Measurements from ENCODE around the gene AMIGO1. TPM values are rescaled to one million over a fixed set of nuclear protein-coding genes. Genes with fewer than 3 reads are reported as not detected.

The AMIGO1 gene, protein sequence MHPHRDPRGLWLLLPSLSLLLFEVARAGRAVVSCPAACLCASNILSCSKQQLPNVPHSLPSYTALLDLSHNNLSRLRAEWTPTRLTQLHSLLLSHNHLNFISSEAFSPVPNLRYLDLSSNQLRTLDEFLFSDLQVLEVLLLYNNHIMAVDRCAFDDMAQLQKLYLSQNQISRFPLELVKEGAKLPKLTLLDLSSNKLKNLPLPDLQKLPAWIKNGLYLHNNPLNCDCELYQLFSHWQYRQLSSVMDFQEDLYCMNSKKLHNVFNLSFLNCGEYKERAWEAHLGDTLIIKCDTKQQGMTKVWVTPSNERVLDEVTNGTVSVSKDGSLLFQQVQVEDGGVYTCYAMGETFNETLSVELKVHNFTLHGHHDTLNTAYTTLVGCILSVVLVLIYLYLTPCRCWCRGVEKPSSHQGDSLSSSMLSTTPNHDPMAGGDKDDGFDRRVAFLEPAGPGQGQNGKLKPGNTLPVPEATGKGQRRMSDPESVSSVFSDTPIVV
- 0.36 and 1.6 TPM in 2 replicates for total RNA-seq

DNA sequence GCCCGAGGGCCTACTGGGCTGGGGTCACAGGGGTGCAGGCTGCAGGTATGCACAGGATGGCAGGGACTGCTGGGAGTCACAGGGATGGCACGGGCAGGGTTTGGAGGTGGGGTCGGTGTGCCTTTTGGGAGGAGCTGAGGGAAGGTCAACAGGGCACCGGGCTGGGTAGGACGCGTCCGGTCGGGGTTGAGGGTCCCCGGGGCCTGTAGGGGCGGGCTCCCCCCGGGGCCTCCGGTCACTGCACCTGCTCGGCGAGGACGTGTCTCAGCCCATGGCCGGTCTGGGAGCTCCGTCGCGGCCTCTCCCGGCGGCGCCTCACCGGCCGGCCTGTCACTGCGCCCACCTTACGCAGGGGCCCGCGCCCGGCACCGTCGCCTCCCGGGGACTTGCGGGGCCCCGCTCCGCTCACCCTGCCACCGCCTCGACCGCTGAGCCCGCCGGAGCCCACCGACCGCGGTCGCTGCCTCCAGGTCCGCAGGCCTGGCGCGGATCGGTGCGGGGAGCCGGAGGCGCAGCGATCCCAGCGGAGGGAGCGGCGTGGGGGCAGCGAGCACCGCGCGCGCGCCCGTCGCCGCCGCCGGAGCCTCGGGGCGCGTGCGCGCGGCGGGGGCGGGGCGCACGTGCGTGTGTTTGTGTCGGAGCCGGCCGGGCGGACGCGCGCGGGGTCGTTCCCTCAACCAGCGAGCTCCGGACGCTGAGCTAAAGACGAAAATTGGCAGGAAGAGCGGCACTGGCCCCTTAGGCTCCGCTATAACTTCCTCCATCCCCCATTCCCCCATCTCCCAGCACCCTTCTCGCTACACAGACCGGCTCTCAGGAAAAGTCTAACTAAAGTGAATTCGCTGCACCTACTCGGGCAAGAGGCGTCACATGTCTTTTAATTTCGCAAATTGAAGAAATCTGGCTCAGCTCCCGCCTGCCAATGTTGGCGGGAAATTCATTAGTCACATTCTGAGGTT lies at the start of gene AMIGO1:
AMIGO1 (minus strand) TSS at position 552 of the 959 bp plus-strand sequence. CDS start 815 bp downstream, outside the sequence.

DNA sequence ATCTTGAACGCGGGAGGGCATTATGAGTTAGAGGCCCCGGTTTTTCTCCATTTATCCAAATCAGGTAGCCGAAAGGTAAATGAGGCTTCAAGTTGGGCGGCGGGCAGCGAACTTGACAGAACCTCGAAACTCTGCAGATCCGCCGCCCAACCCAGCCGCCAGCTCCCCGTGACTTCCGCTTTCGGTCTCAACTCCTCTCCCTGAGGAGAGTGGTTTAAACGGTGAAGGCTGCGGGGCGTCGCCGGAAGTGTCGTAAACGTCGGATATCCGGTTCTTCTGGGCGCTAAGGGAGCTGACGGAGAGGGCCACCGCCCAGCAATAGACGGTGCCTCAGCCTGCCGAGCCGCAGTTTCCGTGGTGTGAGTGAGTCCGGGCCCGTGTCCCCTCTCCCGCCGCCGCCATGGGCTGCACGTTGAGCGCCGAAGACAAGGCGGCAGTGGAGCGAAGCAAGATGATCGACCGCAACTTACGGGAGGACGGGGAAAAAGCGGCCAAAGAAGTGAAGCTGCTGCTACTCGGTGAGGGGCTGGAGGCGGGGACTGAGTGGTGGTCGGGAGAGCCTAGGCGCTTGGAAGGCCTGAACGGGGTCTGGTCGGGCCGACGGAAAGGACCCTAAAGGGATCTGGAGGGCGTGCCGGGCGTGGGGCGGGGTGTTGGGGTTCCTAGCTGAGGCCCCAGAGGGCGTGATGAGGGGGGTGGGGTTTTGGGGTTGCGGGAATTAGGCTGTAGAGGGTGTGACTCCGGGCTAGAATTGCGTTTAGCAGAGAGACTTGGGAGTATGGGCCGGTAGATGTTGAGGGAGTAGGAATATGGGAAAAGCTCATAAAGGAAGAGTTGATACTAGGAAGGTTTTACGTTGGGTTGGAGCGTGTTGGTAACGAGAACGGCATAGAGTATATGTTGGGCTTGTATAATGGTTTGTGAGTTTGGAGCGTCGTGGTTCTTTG lies 39.1 kb upstream of the AMIGO1 start, which contains the start of gene GNAI3:
GNAI3 (plus strand) TSS at position 295 of the 947 bp plus-strand sequence; CDS start at position 401, 106 bp downstream.

DNA sequence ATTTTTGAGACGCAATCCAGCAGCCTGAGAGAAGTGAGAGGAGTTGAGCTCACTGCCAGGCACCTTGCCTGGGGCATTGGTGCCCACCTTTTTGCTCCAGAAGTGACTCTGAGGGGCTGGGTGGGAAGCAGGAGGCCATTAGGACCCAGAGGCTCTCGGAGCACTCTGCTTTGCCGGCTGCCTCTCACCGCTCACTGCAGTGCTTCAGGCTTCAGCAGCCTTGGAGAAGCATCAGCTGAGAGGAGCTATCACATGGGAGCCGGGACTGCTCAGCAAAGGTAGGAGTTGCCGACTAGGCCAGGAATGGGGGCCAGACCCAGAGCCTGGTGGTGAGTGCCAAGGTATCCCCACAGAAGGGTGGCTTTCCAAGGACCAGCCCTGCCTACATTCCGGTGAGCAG lies 30.1 kb upstream of the AMIGO1 start, which contains the start of gene GPR61:
GPR61 (plus strand) TSS at position 197 of the 400 bp plus-strand sequence. CDS start 3,151 bp downstream, outside the sequence.

DNA sequence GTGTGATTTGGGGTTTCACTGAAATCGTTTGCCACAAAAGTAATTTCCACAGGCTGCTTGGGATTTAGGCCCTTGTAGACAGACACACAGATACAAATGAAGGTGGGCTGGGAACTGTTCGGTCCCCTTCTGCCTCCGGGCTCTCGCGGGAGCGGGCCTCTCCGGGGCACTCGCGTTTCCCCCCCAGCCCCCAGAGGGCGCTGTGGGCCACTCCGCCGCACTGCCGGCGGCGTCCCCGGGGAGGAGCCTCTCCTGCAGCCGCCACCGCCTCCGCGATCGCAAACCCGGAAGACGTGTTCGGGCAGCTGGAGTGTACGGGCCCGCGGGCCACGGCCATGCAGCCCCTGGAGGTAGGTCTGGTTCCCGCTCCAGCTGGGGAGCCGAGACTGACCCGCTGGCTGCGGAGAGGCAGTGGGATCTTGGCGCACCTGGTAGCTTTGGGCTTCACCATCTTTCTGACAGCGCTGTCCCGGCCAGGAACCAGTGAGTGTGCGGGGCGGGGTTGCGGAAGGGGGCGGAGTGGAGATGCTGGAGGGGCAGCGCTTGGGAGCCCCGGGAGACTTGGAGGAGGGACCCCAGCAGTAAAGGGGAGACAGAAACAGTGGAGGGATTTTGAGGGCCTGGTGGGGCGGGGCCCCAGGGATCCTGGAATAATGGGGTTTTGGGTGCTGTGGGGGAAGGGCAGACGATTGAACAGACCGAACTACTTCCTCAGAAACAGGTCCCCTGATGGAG lies 15.6 kb downstream of the AMIGO1 start, which contains the start of gene CYB561D1:
CYB561D1 (plus strand) TSS at position 290 of the 735 bp plus-strand sequence; CDS start at position 336, 46 bp downstream.

DNA sequence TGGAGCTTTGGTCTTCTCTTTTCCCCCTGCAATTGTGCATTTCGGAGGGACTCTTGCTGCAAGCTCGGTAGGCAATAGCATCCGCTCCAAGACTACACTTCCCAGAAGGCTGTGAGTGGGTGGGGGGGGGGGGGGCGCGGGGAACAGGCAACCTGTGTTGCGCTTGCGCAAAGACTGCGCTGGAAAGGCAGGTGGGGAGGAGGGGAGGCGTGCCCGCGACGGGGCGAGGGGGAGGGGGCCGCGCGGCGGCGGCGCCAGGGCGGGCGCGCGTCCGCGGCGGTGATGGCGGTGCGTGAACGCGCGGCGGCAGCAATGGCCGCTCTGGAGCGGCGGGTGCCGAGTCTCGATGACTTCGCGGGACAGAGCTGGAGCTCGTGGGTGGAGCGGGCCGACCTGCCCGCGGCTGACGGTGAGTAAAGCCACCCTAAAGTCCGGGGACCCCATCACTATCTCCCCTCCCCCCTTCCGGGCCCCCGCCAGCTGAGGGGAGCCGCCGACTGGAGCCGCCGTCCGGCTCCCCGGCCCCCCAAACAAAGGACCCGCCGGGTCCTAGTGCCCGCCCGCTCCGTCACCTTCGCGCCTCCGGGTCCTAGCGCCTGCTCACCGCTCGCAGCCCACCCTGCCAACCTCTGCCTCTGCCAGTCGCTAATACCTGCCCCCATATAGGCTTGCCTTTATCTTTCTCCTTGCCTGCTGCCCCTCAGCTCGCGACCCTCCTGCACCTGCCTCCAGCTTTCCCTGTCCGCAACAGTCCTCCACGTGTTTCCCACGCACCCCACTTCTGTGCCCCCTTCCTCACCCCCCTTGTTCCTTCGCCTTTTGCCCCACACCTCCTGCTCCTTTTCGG lies 25.6 kb downstream of the AMIGO1 start, which contains the start of gene ATXN7L2:
ATXN7L2 (plus strand) TSS at position 234 of the 847 bp plus-strand sequence; CDS start at position 283, 49 bp downstream.

DNA sequence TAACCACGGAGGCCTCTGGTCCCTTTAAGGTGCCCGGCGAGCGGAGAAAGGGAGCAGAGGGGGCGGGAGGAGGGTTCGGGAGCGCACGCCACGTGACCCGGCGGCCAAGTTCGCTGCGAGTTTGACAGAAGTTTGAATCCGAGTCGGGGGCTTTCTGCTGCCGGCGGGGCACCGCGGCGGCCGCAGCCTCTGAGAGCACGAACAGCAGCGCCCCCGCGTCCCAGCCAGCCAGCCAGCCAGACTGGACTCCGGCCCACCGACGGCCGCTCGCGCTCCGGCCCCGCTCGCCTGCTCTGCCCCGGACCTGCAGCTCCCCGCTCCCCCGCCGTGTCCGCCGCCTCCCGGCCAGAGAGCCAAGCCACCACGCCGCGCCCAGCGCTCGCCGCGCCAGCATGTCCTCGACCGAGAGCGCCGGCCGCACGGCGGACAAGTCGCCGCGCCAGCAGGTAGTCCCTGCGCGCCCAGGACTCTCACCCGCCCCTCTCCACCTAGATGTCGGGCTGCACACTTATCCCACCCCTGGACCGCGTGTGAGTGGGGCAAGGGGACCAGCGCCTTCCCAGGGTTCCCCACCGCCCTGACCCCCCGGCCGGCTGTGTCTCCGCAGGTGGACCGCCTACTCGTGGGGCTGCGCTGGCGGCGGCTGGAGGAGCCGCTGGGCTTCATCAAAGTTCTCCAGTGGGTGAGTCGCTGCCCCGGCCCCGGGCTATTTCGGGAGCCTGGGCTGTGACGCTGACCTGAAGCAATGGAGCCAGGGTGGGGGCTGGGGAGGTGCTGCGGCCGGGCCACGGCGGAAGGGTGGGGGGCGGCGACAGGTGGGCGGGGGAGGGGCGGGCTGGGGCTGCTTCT lies 42.9 kb downstream of the AMIGO1 start, which contains the start of gene SYPL2:
SYPL2 (plus strand) TSS at position 95 of the 849 bp plus-strand sequence; CDS start at position 393, 298 bp downstream.

Other genes with a start within 250 kb of the AMIGO1 start
- gene PSRC1, start 226.6 kb downstream of the AMIGO1 start, total RNA-seq, result 13.9 and 18.4 TPM in 2 replicates
- gene MYBPHL, start 202.7 kb downstream of the AMIGO1 start, total RNA-seq, result not detected in 2 replicates
- gene SORT1, start 111.8 kb downstream of the AMIGO1 start, total RNA-seq, result 2.3 and 10.0 TPM in 2 replicates
- gene PSMA5, start 83.3 kb downstream of the AMIGO1 start, total RNA-seq, result 34.7 and 41.5 TPM in 2 replicates
- gene SYPL2, start 43.2 kb downstream of the AMIGO1 start, total RNA-seq, result under 0.01 TPM in 2 replicates
- gene ATXN7L2, start 25.8 kb downstream of the AMIGO1 start, total RNA-seq, result 3.1 and 4.7 TPM in 2 replicates
- gene CYB561D1, start 15.6 kb downstream of the AMIGO1 start, total RNA-seq, result 6.5 and 7.8 TPM in 2 replicates
- not detected in 2 replicates for gene GPR61, start 30.1 kb upstream of the AMIGO1 start, total RNA-seq
- 10.0 and 10.5 TPM in 2 replicates for gene GNAI3, start 38.9 kb upstream of the AMIGO1 start, total RNA-seq
- 9.0 TPM in 1 of 2 replicates, not detected in the other for gene GNAT2, start 109.9 kb upstream of the AMIGO1 start, total RNA-seq
- gene AMPD2, start 110.1 kb upstream of the AMIGO1 start, total RNA-seq, result 74.8 and 93.0 TPM in 2 replicates
- gene GSTM4, start 146.4 kb upstream of the AMIGO1 start, total RNA-seq, result 16.4 and 21.2 TPM in 2 replicates
- gene GSTM2, start 158.3 kb upstream of the AMIGO1 start, total RNA-seq, result 9.9 and 16.8 TPM in 2 replicates
- not detected in 2 replicates for gene GSTM1, start 178.1 kb upstream of the AMIGO1 start, total RNA-seq
- 0.49 TPM in 1 of 2 replicates, not detected in the other for gene GSTM5, start 202.5 kb upstream of the AMIGO1 start, total RNA-seq
- gene GSTM3, start 231.3 kb upstream of the AMIGO1 start, total RNA-seq, result 33.5 and 34.1 TPM in 2 replicates